Thyroid gland (tissue), 4 donors: ENCODE data around the gene P3H3. TPM values are rescaled to one million over a fixed set of nuclear protein-coding genes. Genes with fewer than 3 reads are reported as not detected.
"Not testable (repeated sequence)": the region's sequence is repeated elsewhere in the genome, so short reads cannot be mapped to it uniquely, and the experiment has no call there.

Experiments
- DNase-seq, 2 donors: peaks; one replicate each; pipeline ENCODE4 v3.0.0-alpha.2; 2019
- H3K27ac ChIP-seq, 3 donors: fragments of 200-600 bp; sonication (generic); 1 replicate in 2 of 3; 2 replicates in 1 of 3; pipeline ENCODE4 v1.5.1; 2016 to 2019; ENCODE audit warnings: mild to moderate bottlenecking in 1 of 3, moderate library complexity in 1 of 3
- H3K27me3 ChIP-seq: fragments of 200-600 bp; sonication (generic); one replicate; pipeline ENCODE4 v1.5.1; 2019
- H3K36me3 ChIP-seq, 2 donors: fragments of 200-600 bp; sonication (generic); one replicate each; pipeline ENCODE4 v1.5.1; 2016 to 2019
- H3K4me1 ChIP-seq, 2 donors: fragments of 200-600 bp; sonication (generic); one replicate each; pipeline ENCODE4 v1.5.1; 2017 to 2019
- H3K4me3 ChIP-seq, 3 donors: fragments of 200-600 bp; sonication (generic); replicated peaks in 1 of 3; 1 replicate in 2 of 3; 2 replicates in 1 of 3; pipeline ENCODE4 v1.5.1; 2016; ENCODE audit warnings: mild to moderate bottlenecking in 1 of 3
- H3K9me3 ChIP-seq: fragments of 200-600 bp; sonication (generic); one replicate; pipeline ENCODE4 v1.5.1; 2017
- CTCF ChIP-seq, 6 experiments: fragments of 200-600 bp in 3 of 6; fragments of 450-650 bp in 3 of 6; sonication (generic) in 3 of 6; IDR thresholded peaks; one replicate each; pipeline ENCODE4 v1.5.1; 2016 to 2019; ENCODE audit warnings: antibody characterized with exemption in 6 of 6, mild to moderate bottlenecking in 2 of 6, inconsistent platforms in 1 of 6, moderate library complexity in 1 of 6
- POLR2A ChIP-seq, 2 donors: fragments of 450-650 bp; IDR thresholded peaks; one replicate each; pipeline ENCODE4 v1.6.1; 2017; ENCODE audit warnings: antibody characterized with exemption in 2 of 2, mild to moderate bottlenecking in 2 of 2, moderate library complexity in 1 of 2
- WGBS, 2 donors: methylation state at CpG; one replicate each; pipeline ENCODE4 v1.1.5; 2017; 5-methylcytosine and 5-hydroxymethylcytosine counted together
- intact Hi-C: fragments of 100-400 bp; cut with DNase I; formaldehyde crosslinking; loops from one replicate; pipeline ENCODE4 v1.15.1; 2023
- total RNA-seq, 4 donors: library from RNA; depleted of rRNA; stranded (reverse); fragments of >200 nt; gene quantifications; one replicate each; pipeline ENCODE4 v1.2.3, GENCODE V29; 2016

P3H3 gene
- total RNA-seq, 4 donors from 2014 or later = 13.6 to 27.9 (median 20.3) TPM

- intact Hi-C loops = loop anchor here (5.0 kb wide), 2 partner anchors 40 to 95 kb away; partner anchors contain the start of gene ENO2
- peak overlapping the region; percentile 31 to 87 (median 53) for H3K27ac ChIP-seq
- no peaks in the 10 kb centered on the region for H3K27me3 ChIP-seq
- 0 to 2% methylated on average over 16 to 17 of the region's 40 CpGs for WGBS, 2 donors
- TF ChIP-seq CTCF (IDR thresholded peaks at IDR 0.05) (peak; percentile 67 to 99 (median 88)), POLR2A (IDR thresholded peaks at IDR 0.05) (no peak)
- H3K4me3 ChIP-seq = peak overlapping the region; percentile 45 to 81 (median 66)
- peaks cover 12 to 14% of the 10 kb centered on the region in 2 donors for H3K36me3 ChIP-seq
- DNase-seq = peak; percentile 84 to 89
- H3K4me1 ChIP-seq = peaks cover 22 to 38% of the 10 kb centered on the region in 2 donors
- H3K9me3 ChIP-seq = no peaks in the 10 kb centered on the region
Observed at GRCh38 chr12:6872073-6873048, 44.2 kb downstream of the P3H3 start.

- Histone ChIP-seq H3K27me3 (no peaks in the 10 kb centered on the region), H3K36me3 (peaks cover 10 to 12% of the 10 kb centered on the region in 2 donors), H3K9me3 (no peaks in the 10 kb centered on the region), H3K27ac (peak within 1 kb of the TSS; percentile 31 to 87 (median 53)), H3K4me3 (peak within 1 kb of the TSS; percentile 55 to 81 (median 66)), H3K4me1 (peaks cover 19 to 36% of the 10 kb centered on the region in 2 donors)
- WGBS, 2 donors = 1 to 4% methylated on average over 7 to 19 of the region's 66 CpGs
- intact Hi-C loops = loop anchor here (5.0 kb wide), 2 partner anchors 39 to 94 kb away; partner anchors contain the start of gene ENO2
- TF ChIP-seq CTCF (IDR thresholded peaks at IDR 0.05) = no peak
- peak; percentile 22 to 86 for TF ChIP-seq POLR2A (IDR thresholded peaks at IDR 0.05)
- peak; percentile 99 for DNase-seq
Observed at GRCh38 chr12:6873094-6874014, 45.1 kb downstream of the P3H3 start, which contains the start of gene SPSB2. Gene SPSB2 (minus strand): TSS chr12:6873303. CDS start chr12:6872901, 402 bp downstream.

- Histone ChIP-seq H3K27ac (peak overlapping the region; percentile 31 to 87 (median 41)), H3K36me3 (peaks cover 10 to 12% of the 10 kb centered on the region in 2 donors), H3K4me3 (peak overlapping the region; percentile 55 to 81 (median 66)), H3K4me1 (peaks cover 13 to 30% of the 10 kb centered on the region in 2 donors)
- intact Hi-C loops = loop anchor here (5.0 kb wide), 2 partner anchors 38 to 93 kb away; partner anchors contain the start of gene ENO2
- not testable (repeated sequence) for DNase-seq, H3K27me3 ChIP-seq, H3K9me3 ChIP-seq
- WGBS, 2 donors = 49 to 60% methylated on average over 9 of the region's 9 CpGs
Observed at GRCh38 chr12:6874015-6874368, 45.8 kb downstream of the P3H3 start.

- not testable (repeated sequence) for H3K9me3 ChIP-seq
Observed at GRCh38 chr12:6879824-6880223, 51.6 kb downstream of the P3H3 start.

GRCh38 chr12:6883252-6883651 is 55.0 kb downstream of the P3H3 start:
- no peak for DNase-seq
- WGBS, 2 donors = 95 to 98% methylated on average over 5 of the region's 5 CpGs
- Histone ChIP-seq H3K36me3 (peaks cover 0 to 10% of the 10 kb centered on the region in 2 donors), H3K4me1 (peaks cover 0 to 7% of the 10 kb centered on the region in 2 donors), H3K27me3 (no peaks in the 10 kb centered on the region), H3K4me3 (no peak overlapping the region), H3K9me3 (no peaks in the 10 kb centered on the region), H3K27ac (no peak overlapping the region)
- no peak for TF ChIP-seq CTCF (IDR thresholded peaks at IDR 0.05)
- TF ChIP-seq POLR2A (IDR thresholded peaks at IDR 0.05) = no peak
- intact Hi-C loops = no loop called here

More at GRCh38 chr12:6879824-6880223, 51.6 kb downstream of the P3H3 start:
- 73 to 76% methylated on average over 11 of the region's 11 CpGs for WGBS, 2 donors
- H3K36me3 ChIP-seq, H3K27me3 ChIP-seq, H3K4me3 ChIP-seq, H3K27ac ChIP-seq, intact Hi-C loops, H3K4me1 ChIP-seq: not testable (repeated sequence)
- DNase-seq = peak in 1 of 2 donors; percentile 32
